Thyroid gland (tissue), 4 donors: ENCODE results near the gene SIM1. TPM values are rescaled to one million over a fixed set of nuclear protein-coding genes. Genes with fewer than 3 reads are reported as not detected.

Source experiments
- DNase-seq, 2 donors: peaks; one replicate each; pipeline ENCODE4 v3.0.0-alpha.2; 2019
- H3K27ac ChIP-seq, 3 donors: fragments of 200-600 bp; sonication (generic); 1 replicate in 2 of 3; 2 replicates in 1 of 3; pipeline ENCODE4 v1.5.1; 2016 to 2019; ENCODE audit warnings: mild to moderate bottlenecking in 1 of 3, moderate library complexity in 1 of 3
- H3K27me3 ChIP-seq: fragments of 200-600 bp; sonication (generic); one replicate; pipeline ENCODE4 v1.5.1; 2019
- H3K36me3 ChIP-seq, 2 donors: fragments of 200-600 bp; sonication (generic); one replicate each; pipeline ENCODE4 v1.5.1; 2016 to 2019
- H3K4me1 ChIP-seq, 2 donors: fragments of 200-600 bp; sonication (generic); one replicate each; pipeline ENCODE4 v1.5.1; 2017 to 2019
- H3K4me3 ChIP-seq, 3 donors: fragments of 200-600 bp; sonication (generic); replicated peaks in 1 of 3; 1 replicate in 2 of 3; 2 replicates in 1 of 3; pipeline ENCODE4 v1.5.1; 2016; ENCODE audit warnings: mild to moderate bottlenecking in 1 of 3
- H3K9me3 ChIP-seq: fragments of 200-600 bp; sonication (generic); one replicate; pipeline ENCODE4 v1.5.1; 2017
- CTCF ChIP-seq, 6 experiments: fragments of 200-600 bp in 3 of 6; fragments of 450-650 bp in 3 of 6; sonication (generic) in 3 of 6; IDR thresholded peaks; one replicate each; pipeline ENCODE4 v1.5.1; 2016 to 2019; ENCODE audit warnings: antibody characterized with exemption in 6 of 6, mild to moderate bottlenecking in 2 of 6, inconsistent platforms in 1 of 6, moderate library complexity in 1 of 6
- POLR2A ChIP-seq, 2 donors: fragments of 450-650 bp; IDR thresholded peaks; one replicate each; pipeline ENCODE4 v1.6.1; 2017; ENCODE audit warnings: antibody characterized with exemption in 2 of 2, mild to moderate bottlenecking in 2 of 2, moderate library complexity in 1 of 2
- whole genome bisulfite sequencing, 2 donors: methylation state at CpG; one replicate each; pipeline ENCODE4 v1.1.5; 2017; 5-methylcytosine and 5-hydroxymethylcytosine counted together
- intact Hi-C: fragments of 100-400 bp; cut with DNase I; formaldehyde crosslinking; loops from one replicate; pipeline ENCODE4 v1.15.1; 2023
- total RNA-seq, 4 donors: library from RNA; depleted of rRNA; stranded (reverse); fragments of >200 nt; gene quantifications; one replicate each; pipeline ENCODE4 v1.2.3, GENCODE V29; 2016

SIM1 gene
- total RNA-seq, 4 donors from 2014 or later = not detected

GRCh38 chr6:100432136-100432535 lies 32.6 kb downstream of the SIM1 start:
- intact Hi-C loops = no loop called here
- Histone ChIP-seq H3K4me1 (no peaks in the 10 kb centered on the region), H3K27me3 (no peaks in the 10 kb centered on the region), H3K4me3 (no peak overlapping the region), H3K9me3 (no peaks in the 10 kb centered on the region), H3K27ac (no peak overlapping the region), H3K36me3 (no peaks in the 10 kb centered on the region)
- WGBS, 2 donors = 58 to 69% methylated on average over 3 of the region's 3 CpGs
- no peak for DNase-seq
- no peak for TF ChIP-seq POLR2A (IDR thresholded peaks at IDR 0.05)
- no peak for TF ChIP-seq CTCF (IDR thresholded peaks at IDR 0.05)

DNA sequence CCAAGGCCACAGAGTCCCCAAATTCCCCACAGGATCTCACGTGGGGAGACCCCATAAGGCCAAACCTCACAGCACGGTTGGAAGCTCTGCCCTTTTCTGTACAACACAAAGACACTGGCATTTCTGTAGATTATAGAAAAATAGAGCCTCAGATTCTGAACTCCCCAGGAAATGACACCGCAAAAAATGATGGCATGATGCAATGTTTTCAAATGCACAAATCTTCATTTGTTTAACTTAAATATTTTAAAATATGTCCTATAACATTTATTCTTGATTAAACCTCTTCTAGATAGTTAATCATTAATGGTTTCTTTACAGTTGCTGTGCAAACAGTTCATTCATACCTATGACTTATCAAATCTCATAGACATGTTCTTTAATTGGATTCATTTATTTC lies 33.8 kb downstream of the SIM1 start:
- H3K36me3 ChIP-seq = no peaks in the 10 kb centered on the region
- no peaks in the 10 kb centered on the region for H3K27me3 ChIP-seq
- intact Hi-C loops = no loop called here
- WGBS, 2 donors = 66 to 68% methylated on average over 3 of the region's 3 CpGs
- no peaks in the 10 kb centered on the region for H3K4me1 ChIP-seq
- DNase-seq = no peak
- TF ChIP-seq CTCF (IDR thresholded peaks at IDR 0.05) = no peak
- TF ChIP-seq POLR2A (IDR thresholded peaks at IDR 0.05) = no peak
- no peak overlapping the region for H3K27ac ChIP-seq
- H3K4me3 ChIP-seq = no peak overlapping the region
- no peaks in the 10 kb centered on the region for H3K9me3 ChIP-seq

DNA sequence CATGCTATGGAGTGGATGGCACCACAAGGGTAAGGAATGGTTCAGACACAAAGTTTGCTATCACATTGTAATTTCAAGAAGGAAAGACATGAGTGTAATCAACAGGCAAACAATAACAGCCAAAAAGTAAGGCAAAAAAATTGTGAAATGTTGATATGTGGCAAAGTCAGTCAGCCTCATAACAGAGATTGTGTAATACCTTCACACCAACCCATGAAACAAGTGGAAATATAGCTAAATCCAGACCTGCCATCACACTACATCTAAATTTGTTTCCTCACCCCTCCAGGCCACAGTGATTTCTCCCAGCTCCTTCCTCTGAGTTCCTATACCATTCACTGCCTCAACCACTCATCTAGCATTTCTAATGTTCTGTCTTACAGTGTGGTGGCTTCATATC lies 37.3 kb downstream of the SIM1 start:
- H3K36me3 ChIP-seq = no peaks in the 10 kb centered on the region
- H3K4me3 ChIP-seq = no peak overlapping the region
- TF ChIP-seq POLR2A (IDR thresholded peaks at IDR 0.05) = no peak
- no peak for TF ChIP-seq CTCF (IDR thresholded peaks at IDR 0.05)
- no peaks in the 10 kb centered on the region for H3K4me1 ChIP-seq
- intact Hi-C loops = no loop called here
- no peak overlapping the region for H3K27ac ChIP-seq
- no peaks in the 10 kb centered on the region for H3K9me3 ChIP-seq
- no peaks in the 10 kb centered on the region for H3K27me3 ChIP-seq
- DNase-seq = no peak

DNA sequence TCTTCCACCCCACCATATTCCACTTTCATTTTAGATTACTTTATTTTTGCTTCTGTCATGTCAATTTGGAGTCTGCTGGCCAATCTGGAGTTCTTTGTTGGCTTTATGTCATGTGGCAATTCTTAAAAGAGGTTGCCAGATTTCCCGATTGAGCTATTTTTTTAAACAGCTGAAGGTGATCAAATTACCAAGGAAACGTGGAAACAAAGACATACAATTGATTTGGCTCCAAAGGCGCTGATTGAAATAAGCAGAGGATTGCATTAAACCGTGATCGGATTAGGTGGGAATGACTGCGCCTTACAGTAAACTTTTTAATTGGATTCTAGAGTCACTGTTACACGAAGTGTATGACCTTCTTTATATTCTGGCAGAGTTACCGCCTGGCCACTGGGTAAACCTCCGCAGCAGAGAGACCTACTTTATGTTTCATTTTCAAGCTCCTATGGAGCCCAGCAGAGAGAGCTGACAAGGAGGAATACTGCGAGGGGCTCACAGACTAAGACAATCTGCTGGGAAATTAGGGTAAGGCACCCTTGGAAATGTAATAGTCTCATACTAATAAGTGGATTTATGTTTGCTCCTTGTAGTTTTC lies 37.9 kb downstream of the SIM1 start:
- intact Hi-C loops = no loop called here
- no peak for DNase-seq
- H3K4me1 ChIP-seq = no peaks in the 10 kb centered on the region
- WGBS, 2 donors = 77 to 84% methylated on average over 10 of the region's 10 CpGs
- no peaks in the 10 kb centered on the region for H3K27me3 ChIP-seq
- H3K27ac ChIP-seq = no peak overlapping the region
- no peak overlapping the region for H3K4me3 ChIP-seq
- no peaks in the 10 kb centered on the region for H3K9me3 ChIP-seq
- TF ChIP-seq CTCF (IDR thresholded peaks at IDR 0.05) (no peak), POLR2A (IDR thresholded peaks at IDR 0.05) (no peak)
- H3K36me3 ChIP-seq = no peaks in the 10 kb centered on the region

GRCh38 chr6:100426241-100426640 lies 38.5 kb downstream of the SIM1 start:
- no peaks in the 10 kb centered on the region for H3K4me1 ChIP-seq
- no peak overlapping the region for H3K27ac ChIP-seq
- no peak for DNase-seq
- no peak overlapping the region for H3K4me3 ChIP-seq
- intact Hi-C loops = no loop called here
- WGBS, 2 donors = 70 to 86% methylated on average over 3 of the region's 3 CpGs
- H3K9me3 ChIP-seq = no peaks in the 10 kb centered on the region
- TF ChIP-seq CTCF (IDR thresholded peaks at IDR 0.05) (no peak), POLR2A (IDR thresholded peaks at IDR 0.05) (no peak)
- no peaks in the 10 kb centered on the region for H3K36me3 ChIP-seq
- H3K27me3 ChIP-seq = no peaks in the 10 kb centered on the region
